HL-60 (cell line): ENCODE measurements around the gene SLC38A4.

Experiments used
- CTCF ChIP-seq: IDR thresholded peaks from one replicate; pipeline ENCODE4 v1.5.1; 2011; ENCODE audit warnings: low read length, control low read depth, inconsistent platforms; ENCODE audit not compliant: insufficient read depth
- GABPA ChIP-seq: IDR thresholded peaks from 2 replicates; pipeline ENCODE4 v1.6.1; 2012; ENCODE audit warnings: low read depth

DNA sequence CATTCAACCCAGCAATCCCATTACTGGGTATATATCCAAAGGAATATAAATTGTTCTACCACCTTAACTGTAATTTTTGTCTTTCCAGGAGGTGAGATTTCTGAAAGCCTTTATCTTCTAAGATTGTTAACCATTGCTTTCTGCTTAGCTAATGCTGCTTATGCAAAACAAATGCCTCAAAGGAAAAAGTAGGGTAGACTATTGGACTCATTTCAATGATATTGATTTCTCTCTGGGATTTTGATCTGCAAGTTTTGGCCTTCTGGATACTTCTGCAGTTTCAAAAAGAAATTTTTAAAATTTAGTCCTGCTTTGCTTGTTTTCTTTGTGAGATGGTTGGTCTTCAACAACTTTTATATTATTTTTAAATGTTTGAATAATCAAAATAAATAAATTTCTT lies 108.6 kb downstream of the SLC38A4 start:
- no peak for TF ChIP-seq CTCF
- TF ChIP-seq GABPA, result no peak
